ENCODE data around the gene MSH5.

MSH5 gene

GRCh38 chr6:31728767-31729514 is 10.9 kb upstream of the MSH5 start, which contains the start of gene DDAH2:
Gene DDAH2 (minus strand): TSS chr6:31729299. CDS start chr6:31729161, 138 bp downstream.
- no peaks in the 10 kb centered on the region for H3K36me3 ChIP-seq (ENCODE audit: control insufficient read depth, insufficient read depth, low read length)
- H3K4me2 ChIP-seq (ENCODE audit: low read length) = peak within 1 kb of the TSS; percentile 98
- H3K9me3 ChIP-seq (ENCODE audit: control insufficient read depth, low read length) = no peaks in the 10 kb centered on the region
- H3K4me3 ChIP-seq (ENCODE audit: low read depth, low read length) = peak within 1 kb of the TSS; percentile 94
- H2AFZ ChIP-seq = peak within 1 kb of the TSS; percentile 70
- H3K9ac ChIP-seq = no peak within 1 kb of the TSS
- no peaks in the 10 kb centered on the region for H3K4me1 ChIP-seq
- peak within 1 kb of the TSS; percentile 61 for H3K27ac ChIP-seq
- no peaks in the 10 kb centered on the region for H3K27me3 ChIP-seq (ENCODE audit: control insufficient read depth, insufficient read depth, low read length)
- H3K79me2 ChIP-seq = no peaks in the 10 kb centered on the region
- TF ChIP-seq CTCF (IDR thresholded peaks at IDR 0.05) = no peak

GRCh38 chr6:31729515-31729978 is 10.3 kb upstream of the MSH5 start:
- Histone ChIP-seq H3K27ac (peak overlapping the region; percentile 61), H3K4me1 (peaks cover 4% of the 10 kb centered on the region), H3K4me2 (ENCODE audit: low read length) (peak overlapping the region; percentile 98), H3K4me3 (ENCODE audit: low read depth, low read length) (peak overlapping the region; percentile 94), H3K27me3 (ENCODE audit: control insufficient read depth, insufficient read depth, low read length) (no peaks in the 10 kb centered on the region), H3K36me3 (ENCODE audit: control insufficient read depth, insufficient read depth, low read length) (no peaks in the 10 kb centered on the region), H3K79me2 (no peaks in the 10 kb centered on the region), H3K9me3 (ENCODE audit: control insufficient read depth, low read length) (no peaks in the 10 kb centered on the region), H2AFZ (peak overlapping the region; percentile 70), H3K9ac (no peak overlapping the region)
- peak; percentile 83 for TF ChIP-seq CTCF (IDR thresholded peaks at IDR 0.05)

- Histone ChIP-seq H3K27ac (peak overlapping the region; percentile 61), H3K27me3 (ENCODE audit: control insufficient read depth, insufficient read depth, low read length) (no peaks in the 10 kb centered on the region), H3K4me3 (ENCODE audit: low read depth, low read length) (peak overlapping the region; percentile 94), H3K4me1 (peaks cover 5% of the 10 kb centered on the region), H3K9ac (no peak overlapping the region), H2AFZ (peak overlapping the region; percentile 70), H3K9me3 (ENCODE audit: control insufficient read depth, low read length) (no peaks in the 10 kb centered on the region), H3K36me3 (ENCODE audit: control insufficient read depth, insufficient read depth, low read length) (no peaks in the 10 kb centered on the region), H3K4me2 (ENCODE audit: low read length) (peak overlapping the region; percentile 98), H3K79me2 (no peaks in the 10 kb centered on the region)
- no peak for TF ChIP-seq CTCF (IDR thresholded peaks at IDR 0.05)
Measured at GRCh38 chr6:31729979-31730630, 9.7 kb upstream of the MSH5 start.

- Histone ChIP-seq H3K9ac (no peak overlapping the region), H3K36me3 (ENCODE audit: control insufficient read depth, insufficient read depth, low read length) (no peaks in the 10 kb centered on the region), H3K4me1 (peaks cover 5% of the 10 kb centered on the region), H3K27me3 (ENCODE audit: control insufficient read depth, insufficient read depth, low read length) (no peaks in the 10 kb centered on the region), H3K27ac (no peak overlapping the region), H3K4me3 (ENCODE audit: low read depth, low read length) (no peak overlapping the region), H3K9me3 (ENCODE audit: control insufficient read depth, low read length) (no peaks in the 10 kb centered on the region), H3K4me2 (ENCODE audit: low read length) (no peak overlapping the region), H2AFZ (no peak overlapping the region), H3K79me2 (no peaks in the 10 kb centered on the region)
- TF ChIP-seq CTCF (IDR thresholded peaks at IDR 0.05) = no peak
Measured at GRCh38 chr6:31730631-31731086, 9.1 kb upstream of the MSH5 start.
